HG03060 (cell line): Measurements from ENCODE around the gene GJB3.
"Not testable (repeated sequence)": the region's sequence is repeated elsewhere in the genome, so short reads cannot be mapped to it uniquely, and the experiment has no call there.

ENCODE experiments used
- ATAC-seq: cut with Tn5 transposase; IDR thresholded peaks from one replicate; pipeline ENCODE4 v1.9.1; 2021; ENCODE audit warnings: low read depth, moderate number of reproducible peaks; ENCODE audit not compliant: unreplicated experiment

GJB3 gene

GRCh38 chr1:34759503-34760357 is 21.3 kb upstream of the GJB3 start, which contains the start of gene GJB4:
Gene GJB4, plus strand, starts transcription at chr1:34759740. Its CDS starts 1,515 bp downstream, at chr1:34761255.
- ATAC-seq, result no peak

GRCh38 chr1:34761176-34761761 is 19.7 kb upstream of the GJB3 start:
- no peak for ATAC-seq

- no peak for ATAC-seq
Measured at GRCh38 chr1:34761776-34762307, 19.2 kb upstream of the GJB3 start.

GRCh38 chr1:34762474-34763141 is 18.4 kb upstream of the GJB3 start:
- no peak for ATAC-seq

- ATAC-seq, result no peak
Measured at GRCh38 chr1:34763142-34763781, 17.8 kb upstream of the GJB3 start.

GRCh38 chr1:34768856-34769255 is 12.2 kb upstream of the GJB3 start:
- ATAC-seq, result no peak

- no peak for ATAC-seq
Measured at GRCh38 chr1:34770891-34771504, 10.0 kb upstream of the GJB3 start.

GRCh38 chr1:34771573-34772371 is 9.2 kb upstream of the GJB3 start:
- ATAC-seq, result no peak

GRCh38 chr1:34773114-34773513 is 7.9 kb upstream of the GJB3 start:
- ATAC-seq, result not testable (repeated sequence)

GRCh38 chr1:34774957-34775356 is 6.1 kb upstream of the GJB3 start:
- ATAC-seq, result no peak

GRCh38 chr1:34776911-34777310 is 4.1 kb upstream of the GJB3 start:
- ATAC-seq, result no peak

GRCh38 chr1:34777519-34778321 is 3.3 kb upstream of the GJB3 start:
- ATAC-seq, result no peak

- no peak for ATAC-seq
Measured at GRCh38 chr1:34778381-34778780, 2.6 kb upstream of the GJB3 start.

- ATAC-seq, result no peak
Measured at GRCh38 chr1:34779005-34779404, 2.0 kb upstream of the GJB3 start.

- no peak for ATAC-seq
Measured at GRCh38 chr1:34779526-34779925, 1.5 kb upstream of the GJB3 start.

- no peak for ATAC-seq
Measured at GRCh38 chr1:34779962-34780361, 1.1 kb upstream of the GJB3 start.

GRCh38 chr1:34780528-34780927 is 486 bp upstream of the GJB3 start:
- no peak for ATAC-seq

- ATAC-seq, result no peak
Measured at GRCh38 chr1:34781844-34782391, 904 bp downstream of the GJB3 start.
